ENCODE data around the gene RXRA.

The RXRA gene

DNA sequence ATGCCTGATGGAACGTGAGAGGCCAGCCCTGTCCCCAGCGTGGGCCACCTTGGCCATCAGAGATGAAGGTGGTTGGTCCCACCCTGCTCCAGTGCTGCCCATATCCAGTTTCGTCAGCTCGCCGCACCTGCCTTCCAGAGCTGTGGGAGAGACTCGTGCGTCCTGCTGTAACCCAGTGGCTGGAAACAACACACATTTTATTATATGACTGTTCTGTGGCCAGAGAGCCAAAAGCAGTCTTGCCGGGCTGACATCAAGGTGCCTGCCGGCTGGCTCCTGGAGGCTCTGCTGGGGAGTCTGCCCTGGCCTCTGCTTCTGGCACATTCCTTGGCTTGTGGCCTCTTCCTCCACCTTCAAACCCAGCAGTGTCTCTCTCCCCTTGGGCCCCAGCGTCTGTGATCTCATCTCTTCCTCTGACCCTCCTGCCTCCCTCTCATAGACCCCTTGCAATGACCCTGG lies 94.7 kb downstream of the RXRA start:
- no peak for DNase-seq

DNA sequence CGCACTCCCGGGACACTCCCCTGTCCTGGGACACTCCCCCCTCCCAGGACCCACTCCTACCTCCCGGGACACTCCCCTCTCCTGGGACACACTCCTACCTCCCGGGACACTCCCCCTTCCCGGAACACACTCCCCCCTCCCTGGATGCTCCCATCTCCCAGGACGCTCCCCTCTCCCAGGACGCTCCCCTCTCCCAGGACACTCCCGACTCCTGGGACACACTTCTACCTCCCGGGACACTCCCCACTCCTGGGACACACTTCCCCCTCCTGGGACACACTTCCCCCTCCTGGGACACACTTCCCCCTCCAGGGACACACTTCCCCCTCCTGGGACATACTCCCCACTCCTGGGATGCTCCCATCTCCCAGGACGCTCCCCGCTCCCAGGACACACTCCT lies 95.6 kb downstream of the RXRA start:
- no peak for DNase-seq

DNA sequence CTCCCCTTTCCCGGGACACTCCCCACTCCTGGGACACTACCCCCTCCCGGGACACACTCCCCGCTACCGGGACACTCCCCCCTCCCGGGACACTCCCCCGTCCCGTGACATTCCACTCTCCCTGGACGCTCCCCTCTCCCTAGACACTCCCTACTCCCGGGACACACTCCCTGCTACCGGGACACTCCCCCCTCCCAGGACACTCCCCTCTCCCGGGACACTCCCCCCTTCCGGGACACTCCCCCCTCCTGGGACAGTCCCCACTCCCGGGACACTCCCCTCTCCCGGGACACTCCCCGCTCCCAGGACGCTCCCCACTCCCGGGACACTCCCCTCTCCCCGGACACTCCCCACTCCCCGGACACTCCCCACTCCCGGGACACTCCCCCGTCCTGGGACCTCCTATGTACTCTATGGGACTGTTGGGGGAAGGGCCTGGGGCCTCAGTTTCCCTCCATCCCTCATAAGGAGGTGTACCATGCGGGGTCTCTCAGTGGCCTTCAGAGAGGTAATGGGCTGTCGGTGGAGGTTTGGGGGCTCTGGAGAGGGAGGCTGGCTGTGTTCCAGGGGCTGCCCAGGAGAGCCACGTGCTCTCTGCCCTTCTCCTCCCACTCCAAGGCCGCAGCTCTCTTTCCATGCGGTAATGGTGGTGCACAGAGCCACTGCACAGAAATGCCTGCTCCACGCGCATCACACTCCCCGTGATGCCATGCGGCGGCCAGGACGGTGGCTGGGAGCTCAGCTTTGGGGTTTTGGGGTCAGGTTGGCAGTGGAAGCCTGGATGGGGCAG lies 96.2 kb downstream of the RXRA start:
- DNase-seq: no peak

DNA sequence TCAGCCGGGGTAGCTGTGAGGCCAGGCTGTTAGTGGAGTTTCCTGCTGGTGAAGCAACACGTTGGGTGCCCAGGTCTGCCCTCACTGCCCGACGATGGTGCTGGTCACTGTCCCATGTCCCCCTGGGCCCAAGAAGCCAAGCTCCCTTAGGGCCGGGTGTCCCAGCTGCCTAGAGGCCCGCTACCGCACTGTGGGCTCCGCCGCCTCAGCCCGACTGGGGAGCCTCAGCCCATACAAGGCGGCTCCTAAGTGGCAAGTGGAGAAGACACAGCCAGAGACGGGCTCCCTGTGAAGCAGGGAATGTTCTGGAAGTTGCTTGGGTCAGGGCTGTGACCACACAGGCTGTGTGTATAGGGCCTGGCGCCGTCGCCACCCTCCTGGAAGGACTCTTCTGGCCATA lies 96.9 kb downstream of the RXRA start:
- no peak for DNase-seq

DNA sequence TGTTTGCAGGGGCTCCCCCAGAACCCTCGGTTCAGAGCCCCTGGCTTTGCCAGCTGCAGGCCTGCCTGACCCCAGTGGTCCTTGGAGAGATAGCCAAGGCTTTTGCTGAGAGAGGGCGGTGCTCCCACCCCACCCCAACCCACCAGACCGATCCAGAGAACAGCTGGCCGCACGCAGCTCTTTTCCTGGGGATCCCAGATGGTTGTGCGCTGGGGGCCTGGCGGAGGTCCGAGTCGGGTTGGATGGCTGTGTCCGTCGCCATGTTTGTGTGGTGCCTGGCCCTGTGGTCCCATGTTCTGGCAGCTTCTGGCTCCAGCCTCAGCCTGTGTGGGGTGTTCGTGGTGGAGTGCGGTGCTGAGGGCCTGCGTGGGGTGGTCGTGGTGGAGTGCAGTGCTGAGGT lies 97.5 kb downstream of the RXRA start:
- DNase-seq: no peak

DNA sequence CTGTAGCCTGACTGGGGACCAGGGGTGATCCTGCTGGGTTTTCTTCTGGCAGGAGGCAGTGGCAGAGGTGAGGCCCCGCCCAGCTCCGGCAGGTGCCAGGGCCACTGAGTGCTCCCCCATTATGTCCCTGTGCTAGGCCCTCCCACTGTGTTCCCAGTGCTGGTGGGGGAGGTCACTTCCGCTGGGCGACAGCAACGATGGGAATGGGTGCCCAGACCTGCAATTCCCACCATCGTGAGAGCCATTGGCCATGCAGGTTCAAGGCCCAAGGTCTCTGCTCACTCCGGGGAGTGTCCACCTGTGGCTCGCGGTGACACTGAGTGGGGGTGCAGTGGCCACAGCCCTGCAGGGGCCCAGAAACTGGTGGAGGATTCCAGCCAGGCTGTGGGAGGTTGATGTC lies 98.6 kb downstream of the RXRA start:
- peak; percentile 16 for DNase-seq

DNA sequence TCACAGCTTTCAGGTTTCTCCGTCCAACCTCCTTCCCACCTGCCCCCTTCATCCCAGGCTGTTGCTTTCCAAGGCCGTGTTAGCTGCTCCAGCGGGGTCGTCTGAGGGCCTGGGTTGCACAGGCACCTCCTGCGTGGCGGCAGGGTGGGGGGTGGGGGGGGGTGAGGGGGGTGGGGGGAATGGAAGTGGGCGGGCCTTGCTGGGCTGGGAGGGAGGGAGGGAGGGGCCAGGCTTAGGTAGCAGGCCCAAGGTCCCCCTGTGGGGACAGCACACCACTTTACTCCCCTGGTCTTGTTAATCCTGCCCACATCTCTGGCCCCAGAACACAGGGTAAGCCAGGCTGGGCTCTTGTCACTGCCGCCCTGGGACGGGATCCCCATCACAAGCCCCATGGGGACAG lies 99.1 kb downstream of the RXRA start:
- no peak for DNase-seq

DNA sequence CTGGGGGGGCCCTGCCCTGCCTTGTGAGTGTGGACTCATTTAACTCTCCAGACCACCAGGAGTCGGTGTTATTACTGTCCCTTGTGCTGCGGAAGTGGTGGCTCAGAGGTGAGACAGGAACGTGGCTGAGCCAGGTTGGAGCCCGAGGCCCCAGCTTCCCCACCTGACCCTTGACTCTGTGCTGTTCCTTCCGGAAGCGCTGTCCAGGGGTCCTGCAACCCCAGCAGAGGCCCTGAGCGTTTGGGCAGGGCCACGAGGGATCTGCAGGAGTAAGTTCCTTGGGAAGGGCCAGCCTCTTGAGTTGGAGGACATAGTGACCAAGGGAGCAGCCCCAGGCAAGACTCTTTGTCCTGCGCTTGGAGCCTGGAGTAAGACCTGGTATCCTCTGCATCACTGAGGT lies 99.6 kb downstream of the RXRA start:
- no peak for DNase-seq

DNA sequence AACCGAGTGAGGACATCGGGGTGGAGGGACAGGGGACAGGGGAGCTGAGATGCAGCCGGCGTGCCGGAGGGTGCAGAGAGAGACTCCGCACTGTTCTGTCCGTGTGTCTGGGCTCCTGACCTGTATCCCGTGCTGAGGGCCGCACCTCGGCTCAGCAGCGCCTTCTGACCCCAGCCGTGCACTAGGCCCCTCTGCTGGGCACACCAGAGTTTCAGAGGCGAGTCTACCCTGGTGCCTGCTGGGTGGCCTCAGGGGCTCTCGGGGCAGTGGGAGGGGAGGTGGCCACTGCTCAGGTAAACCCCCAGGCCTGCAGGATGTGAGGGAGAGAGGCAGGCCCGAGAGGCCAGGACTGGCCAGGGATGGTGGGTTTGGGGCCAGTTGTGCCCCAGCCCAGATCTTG lies 100.2 kb downstream of the RXRA start:
- no peak for DNase-seq

DNA sequence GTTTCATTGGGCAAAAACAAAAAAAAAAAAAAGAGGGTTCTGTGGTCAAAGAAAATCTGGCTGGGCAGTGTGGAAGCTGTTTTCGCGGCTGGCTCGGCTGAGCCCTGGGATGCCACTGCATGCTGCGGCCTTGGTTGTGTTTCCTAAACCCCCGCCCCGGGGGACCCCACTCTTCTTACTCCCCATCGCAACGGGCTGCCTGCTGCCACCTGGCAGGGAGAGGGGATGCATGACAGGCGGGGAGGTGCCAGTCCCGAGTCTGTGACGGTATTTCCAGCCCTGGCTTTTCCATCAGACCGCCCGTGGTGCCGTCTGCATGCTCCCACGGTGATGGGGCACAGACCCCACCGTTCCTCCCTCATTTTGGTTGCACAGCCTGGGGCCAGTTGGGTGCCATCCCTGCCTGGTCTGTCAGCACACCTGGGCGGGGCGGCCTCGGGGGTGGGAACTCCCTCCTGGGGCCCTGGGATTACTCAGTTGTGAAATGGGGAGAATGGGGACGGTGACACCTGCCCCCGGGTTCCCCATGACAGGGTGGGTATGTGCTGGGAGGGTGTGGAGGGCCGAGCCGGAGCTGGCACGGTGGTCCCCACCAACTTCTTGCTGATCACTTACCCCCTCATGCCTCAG lies 101.0 kb downstream of the RXRA start:
- no peak for DNase-seq

DNA sequence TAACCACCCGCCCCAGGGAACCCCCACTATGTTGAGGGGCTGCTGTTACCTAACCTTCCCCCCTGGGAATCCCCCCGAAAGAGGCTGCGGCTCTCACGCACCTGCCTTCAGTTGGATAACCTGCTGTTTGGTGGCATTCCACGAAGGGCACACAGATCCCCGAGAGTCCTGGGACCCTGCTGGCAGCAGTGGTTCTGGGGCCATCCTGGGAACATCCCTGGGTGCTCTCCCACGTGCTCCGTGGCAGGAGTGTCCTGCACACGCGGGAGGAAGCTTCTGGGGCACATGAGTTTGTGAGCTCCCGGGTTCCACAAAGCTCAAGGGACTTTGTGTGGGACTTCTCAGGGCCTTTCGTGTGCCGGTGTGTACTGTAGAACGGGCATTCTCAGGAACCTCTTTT lies 102.3 kb downstream of the RXRA start:
- DNase-seq: no peak

DNA sequence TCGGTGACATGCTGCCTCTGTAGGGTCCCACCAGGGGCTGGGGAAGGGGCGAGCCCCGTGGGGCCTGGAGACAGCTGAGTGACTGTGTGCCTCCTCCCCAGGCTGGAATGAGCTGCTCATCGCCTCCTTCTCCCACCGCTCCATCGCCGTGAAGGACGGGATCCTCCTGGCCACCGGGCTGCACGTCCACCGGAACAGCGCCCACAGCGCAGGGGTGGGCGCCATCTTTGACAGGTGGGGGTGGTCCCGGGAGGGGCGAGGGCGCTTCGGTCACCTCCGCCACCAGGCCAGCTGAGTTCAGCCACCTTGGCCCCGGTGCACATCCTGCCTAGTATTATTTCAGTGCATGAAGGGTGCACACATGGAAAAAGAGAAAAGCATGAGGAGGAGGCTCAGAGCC lies 102.8 kb downstream of the RXRA start:
- no peak for DNase-seq

DNA sequence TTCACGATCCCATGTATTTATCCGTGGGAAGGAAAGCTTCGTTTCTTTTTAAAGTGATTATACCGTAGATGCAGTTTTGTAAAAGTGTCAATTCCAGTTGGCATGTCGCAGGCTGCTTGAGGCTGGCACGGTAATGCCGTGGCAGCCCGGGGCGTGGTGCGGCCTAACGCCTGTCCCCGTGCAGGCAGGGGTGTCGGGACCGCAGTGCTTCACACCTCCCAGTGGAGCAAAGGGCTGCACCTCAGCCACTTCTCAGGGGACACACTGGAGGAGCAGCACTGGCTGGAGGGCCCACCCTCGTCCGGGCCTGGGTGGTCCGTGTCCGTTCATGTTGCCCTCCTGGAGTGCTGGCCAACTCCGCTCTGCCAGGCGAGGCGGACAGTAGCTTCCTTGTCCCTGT lies 103.2 kb downstream of the RXRA start:
- no peak for DNase-seq

DNA sequence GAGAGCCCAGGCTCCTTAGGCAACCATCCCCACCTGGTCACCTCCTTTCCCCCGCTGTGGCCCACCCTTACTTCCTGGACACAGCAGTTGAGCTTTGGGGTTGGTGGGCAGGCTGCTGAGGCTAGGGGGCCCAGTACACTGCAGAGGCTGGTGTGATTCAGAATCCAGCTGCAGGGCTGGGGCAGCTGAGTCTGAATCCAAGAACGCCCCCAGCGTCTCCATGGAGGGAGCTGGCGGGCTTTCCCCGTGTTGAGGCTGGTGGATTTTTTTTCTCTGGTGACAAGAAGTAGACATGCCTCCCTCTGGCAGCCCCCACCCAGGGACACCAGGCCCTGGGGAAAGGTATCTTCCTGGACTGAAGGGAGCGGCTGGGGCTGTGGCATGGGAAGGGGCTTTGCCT lies 104.8 kb downstream of the RXRA start:
- no peak for DNase-seq

DNA sequence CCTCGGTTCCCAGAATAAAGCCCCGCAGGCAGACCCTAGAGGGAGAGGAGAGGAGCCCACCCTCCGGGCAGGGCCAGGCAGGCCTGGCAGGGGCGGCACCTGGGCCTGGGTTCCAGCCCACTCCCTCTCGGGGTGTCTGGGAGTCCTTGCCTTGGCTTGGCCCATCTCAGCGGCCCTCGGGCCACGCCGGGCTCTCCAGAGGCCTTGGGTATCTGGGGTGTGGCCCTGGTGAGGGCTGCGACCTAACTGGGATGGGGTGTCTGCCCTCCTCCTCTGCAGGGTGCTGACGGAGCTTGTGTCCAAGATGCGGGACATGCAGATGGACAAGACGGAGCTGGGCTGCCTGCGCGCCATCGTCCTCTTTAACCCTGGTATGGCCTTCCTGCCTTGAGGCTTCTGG lies 105.4 kb downstream of the RXRA start:
- DNase-seq: no peak

DNA sequence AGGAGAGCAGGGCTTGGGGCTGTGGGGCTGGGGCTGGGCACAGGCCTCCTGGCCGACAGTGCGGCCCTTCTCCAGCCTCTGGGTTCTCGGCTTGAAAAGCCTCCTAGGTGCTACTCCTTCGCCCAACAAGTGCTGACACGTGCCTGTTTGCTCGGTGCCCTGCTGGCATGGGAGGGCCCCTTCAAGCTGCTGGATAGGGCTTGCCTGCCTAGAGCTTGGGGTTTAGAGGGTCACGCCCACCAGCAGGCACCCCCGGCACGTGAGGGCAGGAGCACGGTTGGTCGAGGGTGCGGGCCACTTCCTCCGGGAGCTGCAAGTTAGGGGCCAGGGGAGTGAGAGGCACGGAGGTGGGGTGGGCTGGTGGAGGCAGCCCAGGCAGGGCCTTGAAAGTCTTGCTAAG lies 106.2 kb downstream of the RXRA start:
- DNase-seq: no peak

DNA sequence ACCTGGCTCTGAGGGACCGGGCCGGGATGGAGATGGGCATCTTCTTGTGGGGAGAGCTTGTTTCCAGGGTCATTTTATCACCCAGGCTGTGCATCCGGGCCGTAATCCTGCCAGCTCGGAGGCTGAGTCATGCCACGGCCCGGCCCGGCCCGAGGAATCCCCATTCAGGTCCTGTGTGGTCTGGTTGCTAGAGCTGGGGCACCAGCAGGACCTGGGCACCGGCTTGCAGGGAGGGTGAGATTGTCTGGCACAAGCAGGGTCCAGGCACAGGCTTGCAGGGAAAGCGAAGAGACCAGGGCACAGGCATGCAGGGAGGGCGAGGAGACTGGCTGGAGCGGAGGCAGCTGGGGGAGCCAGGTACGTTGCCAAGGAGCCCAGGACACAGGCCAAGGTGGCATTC lies 106.8 kb downstream of the RXRA start:
- no peak for DNase-seq

DNA sequence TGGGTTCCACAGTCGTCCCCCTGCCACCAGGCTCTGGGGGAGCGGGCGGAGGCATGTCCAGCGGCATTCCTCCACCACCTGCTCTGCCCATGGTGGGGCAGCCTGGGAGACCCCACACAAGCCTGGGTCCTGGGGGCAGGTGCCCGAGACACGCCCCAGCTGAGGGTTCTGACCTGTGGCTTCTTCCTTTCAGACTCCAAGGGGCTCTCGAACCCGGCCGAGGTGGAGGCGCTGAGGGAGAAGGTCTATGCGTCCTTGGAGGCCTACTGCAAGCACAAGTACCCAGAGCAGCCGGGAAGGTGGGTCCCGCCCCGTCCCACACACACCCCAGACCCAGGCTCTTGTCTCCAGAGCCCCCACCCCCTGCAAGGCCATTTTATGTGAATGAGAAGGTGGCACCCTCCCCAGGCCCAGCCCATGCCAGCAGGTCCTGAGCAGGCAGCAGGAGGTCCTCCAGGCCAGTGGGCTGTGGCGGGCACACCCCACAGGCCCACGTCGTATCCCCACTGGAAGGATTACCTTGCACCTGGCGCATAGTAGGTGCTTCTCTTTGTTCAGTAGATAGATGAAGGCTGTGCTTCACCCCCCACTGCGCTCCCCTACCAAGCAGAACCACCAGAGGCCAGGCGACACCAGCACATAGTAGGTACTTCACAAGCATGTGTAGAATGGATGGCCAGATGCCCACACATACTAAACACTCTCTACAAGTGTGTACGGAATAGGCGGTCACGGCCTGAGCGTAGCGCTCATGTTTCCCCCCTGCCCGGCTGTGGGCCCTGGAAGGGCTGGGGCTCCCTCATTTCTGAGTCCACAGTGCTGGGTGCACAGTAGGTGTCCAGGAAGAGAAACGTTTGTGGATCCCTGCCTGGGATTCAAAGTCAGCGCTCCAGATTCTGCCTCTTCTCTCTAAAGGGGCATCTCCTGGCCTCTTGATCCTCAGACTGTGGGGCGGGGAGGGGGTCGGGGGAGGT lies 107.9 kb downstream of the RXRA start:
- no peak for DNase-seq

DNA sequence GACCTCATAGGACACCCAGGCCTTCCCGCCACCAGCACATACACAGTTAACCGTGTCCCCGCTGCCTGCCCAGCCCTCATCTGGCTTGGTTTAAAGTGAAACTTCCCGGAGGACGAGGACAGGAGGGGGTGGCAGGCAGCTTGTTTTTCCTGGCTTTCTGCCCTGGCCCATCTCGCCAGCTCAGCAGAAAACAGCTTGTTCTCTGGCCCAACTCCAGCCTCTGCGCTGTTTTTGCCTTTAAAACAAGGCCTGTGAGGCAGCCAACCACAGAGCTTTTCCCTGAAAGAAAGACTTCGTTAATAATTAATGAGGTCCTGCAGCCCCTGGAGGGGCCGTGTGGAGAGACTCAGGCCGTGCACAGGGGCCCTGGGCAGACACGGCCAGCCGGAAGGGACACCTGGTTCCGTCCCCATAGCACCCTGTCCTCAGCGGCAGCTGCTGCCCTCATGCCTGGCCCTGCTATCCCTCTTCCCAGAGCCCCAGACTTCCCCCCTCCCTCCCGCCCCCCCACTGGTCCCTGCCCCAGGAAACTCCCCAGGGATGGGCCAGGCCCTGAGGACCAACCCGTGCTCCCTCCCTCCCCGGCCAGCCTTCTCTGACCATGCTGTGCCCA lies 108.7 kb downstream of the RXRA start:
- DNase-seq: peak; percentile 95

DNA sequence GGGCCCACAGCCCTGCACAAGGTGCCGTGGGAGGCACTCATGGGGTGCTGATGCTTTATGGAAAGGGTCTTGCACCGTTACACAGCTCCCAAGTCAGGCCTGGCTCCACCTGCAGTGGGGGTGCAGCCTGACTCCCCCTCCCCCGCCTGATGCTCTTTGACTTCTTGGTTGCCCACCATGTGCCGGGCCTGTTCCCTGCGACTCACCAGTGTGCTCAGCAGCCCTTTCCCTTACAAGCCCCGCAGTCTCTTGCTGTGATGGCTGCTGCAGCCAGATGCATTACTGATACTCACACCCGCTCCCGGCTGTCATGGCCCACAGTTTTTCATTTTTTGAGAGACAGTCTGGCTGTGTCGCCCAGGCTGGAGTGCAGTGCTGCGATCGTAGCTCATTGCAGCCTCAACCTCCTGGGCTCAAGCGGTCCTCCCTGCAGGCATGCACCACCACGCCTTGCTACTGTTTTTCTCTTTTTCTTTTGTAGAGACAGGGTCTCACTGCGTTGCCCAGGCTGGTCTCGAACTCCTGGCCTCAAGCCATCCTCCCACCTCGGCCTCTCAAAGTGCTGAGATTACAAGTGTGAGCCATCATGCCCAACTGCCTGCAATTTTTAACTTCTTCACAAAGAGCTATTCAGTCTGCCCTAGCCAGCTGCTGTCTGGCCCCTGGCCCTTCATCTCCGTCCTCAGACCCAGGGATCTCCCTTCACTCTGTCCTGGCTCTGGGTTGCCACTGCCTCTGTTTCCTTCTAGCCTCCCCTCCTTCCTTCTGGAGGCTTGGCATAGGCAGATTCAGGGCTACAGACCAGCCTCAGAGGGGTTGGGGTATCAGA lies 109.5 kb downstream of the RXRA start:
- DNase-seq: no peak

DNA sequence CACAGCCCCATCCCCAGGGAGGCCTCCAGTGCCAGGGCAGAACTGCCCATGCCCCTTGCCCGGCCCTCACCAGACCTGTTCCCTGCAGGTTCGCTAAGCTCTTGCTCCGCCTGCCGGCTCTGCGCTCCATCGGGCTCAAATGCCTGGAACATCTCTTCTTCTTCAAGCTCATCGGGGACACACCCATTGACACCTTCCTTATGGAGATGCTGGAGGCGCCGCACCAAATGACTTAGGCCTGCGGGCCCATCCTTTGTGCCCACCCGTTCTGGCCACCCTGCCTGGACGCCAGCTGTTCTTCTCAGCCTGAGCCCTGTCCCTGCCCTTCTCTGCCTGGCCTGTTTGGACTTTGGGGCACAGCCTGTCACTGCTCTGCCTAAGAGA lies 110.1 kb downstream of the RXRA start:
- no peak for DNase-seq

DNA sequence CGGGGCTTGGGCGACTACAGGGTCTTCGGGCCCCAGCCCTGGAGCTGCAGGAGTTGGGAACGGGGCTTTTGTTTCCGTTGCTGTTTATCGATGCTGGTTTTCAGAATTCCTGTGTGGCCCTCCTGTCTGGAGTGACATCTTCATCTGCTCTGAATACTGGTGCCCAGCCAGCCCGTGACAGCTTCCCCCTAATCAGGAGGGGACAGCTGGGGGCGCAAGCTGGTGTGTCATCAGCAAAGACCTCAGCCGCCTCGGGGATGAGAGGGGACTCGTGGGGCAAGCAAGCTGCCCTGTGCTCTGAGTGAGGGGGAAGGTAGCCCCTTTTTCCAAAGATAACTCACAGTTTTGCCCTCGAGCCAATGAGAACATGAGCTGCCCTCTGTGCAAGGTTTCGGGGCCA lies 110.7 kb downstream of the RXRA start:
- no peak for DNase-seq

Measured in NCI-H1105 (cell line).